GM23248 (cell line): ENCODE results near the gene OR3A1. TPM values are rescaled to one million over a fixed set of nuclear protein-coding genes. Genes with fewer than 3 reads are reported as not detected.

ENCODE experiments used
- polyA plus RNA-seq: library from polyadenylated mRNA; unstranded; fragments of >200 nt; fragmentation: Nextera tagmentation; extraction: Ambion mirVana; gene quantifications from 2 replicates; pipeline ENCODE4 v1.2.1, GENCODE V29; 2016
- total RNA-seq: library from RNA; depleted of rRNA; stranded (reverse); fragments of >200 nt; shearing (Covaris generic); gene quantifications from 2 replicates; pipeline ENCODE4 v1.2.3, GENCODE V29; 2014; rRNA removed

OR3A1 gene
- total and polyA plus RNA-seq, 2 experiments from 2014 or later: not detected

Other genes with a start within 250 kb of the OR3A1 start
- gene OR1D5, start 234.8 kb downstream of the OR3A1 start, total RNA-seq: not detected in 2 replicates
- gene OR1D5, start 234.8 kb downstream of the OR3A1 start, polyA plus RNA-seq: not detected in 2 replicates
- gene OR1D2, start 193.9 kb downstream of the OR3A1 start, total RNA-seq: not detected in 2 replicates
- not detected in 2 replicates for gene OR1D2, start 193.9 kb downstream of the OR3A1 start, polyA plus RNA-seq
- not detected in 2 replicates for gene OR1G1, start 170.8 kb downstream of the OR3A1 start, total RNA-seq
- not detected in 2 replicates for gene OR1G1, start 170.8 kb downstream of the OR3A1 start, polyA plus RNA-seq
- gene OR1A2, start 100.8 kb downstream of the OR3A1 start, total RNA-seq: not detected in 2 replicates
- not detected in 2 replicates for gene OR1A2, start 100.8 kb downstream of the OR3A1 start, polyA plus RNA-seq
- gene OR1A1, start 90.7 kb downstream of the OR3A1 start, total RNA-seq: not detected in 2 replicates
- gene OR1A1, start 90.7 kb downstream of the OR3A1 start, polyA plus RNA-seq: not detected in 2 replicates
- gene OR3A2, start 87.9 kb upstream of the OR3A1 start, total RNA-seq: not detected in 2 replicates
- not detected in 2 replicates for gene OR3A2, start 87.9 kb upstream of the OR3A1 start, polyA plus RNA-seq
- gene OR1E1, start 100.0 kb upstream of the OR3A1 start, total RNA-seq: not detected in 2 replicates
- gene OR1E1, start 100.0 kb upstream of the OR3A1 start, polyA plus RNA-seq: not detected in 2 replicates
- gene OR3A3, start 113.0 kb upstream of the OR3A1 start, total RNA-seq: not detected in 2 replicates
- gene OR3A3, start 113.0 kb upstream of the OR3A1 start, polyA plus RNA-seq: not detected in 2 replicates
- not detected in 2 replicates for gene OR1E2, start 135.5 kb upstream of the OR3A1 start, total RNA-seq
- gene OR1E2, start 135.5 kb upstream of the OR3A1 start, polyA plus RNA-seq: not detected in 2 replicates
- not detected in 2 replicates for gene SPATA22, start 173.5 kb upstream of the OR3A1 start, total RNA-seq
- not detected in 2 replicates for gene SPATA22, start 173.5 kb upstream of the OR3A1 start, polyA plus RNA-seq
- 0.63 TPM in 1 of 2 replicates, not detected in the other for gene ASPA, start 177.6 kb upstream of the OR3A1 start, total RNA-seq
- 0.16 TPM in 2 replicates for gene ASPA, start 177.6 kb upstream of the OR3A1 start, polyA plus RNA-seq